LNCaP clone FGC (cell line): ENCODE results near the gene AKAP13.
"Not testable (repeated sequence)": the region's sequence is repeated elsewhere in the genome, so short reads cannot be mapped to it uniquely, and the experiment has no call there.

Experiments used
- DNase-seq: peaks from one replicate; pipeline ENCODE4 v3.0.0-alpha.2; 2011; ENCODE audit warnings: low read depth
- H3K4me3 ChIP-seq: 2 replicates; pipeline ENCODE4 v1.5.1; 2011; ENCODE audit warnings: mild to moderate bottlenecking, low read depth, low read length, control low read depth
- TF ChIP-seq, protein P1 (sequence below): IDR thresholded peaks from 2 replicates; pipeline ENCODE4 v1.5.1; 2012; ENCODE audit warnings: mild to moderate bottlenecking; ENCODE audit not compliant: control insufficient read depth, insufficient read depth; ENCODE audit errors: extremely low read depth

AKAP13 gene

GRCh38 chr15:85429522-85429921 lies 49.1 kb downstream of the AKAP13 start:
- TF ChIP-seq, protein P1, sequence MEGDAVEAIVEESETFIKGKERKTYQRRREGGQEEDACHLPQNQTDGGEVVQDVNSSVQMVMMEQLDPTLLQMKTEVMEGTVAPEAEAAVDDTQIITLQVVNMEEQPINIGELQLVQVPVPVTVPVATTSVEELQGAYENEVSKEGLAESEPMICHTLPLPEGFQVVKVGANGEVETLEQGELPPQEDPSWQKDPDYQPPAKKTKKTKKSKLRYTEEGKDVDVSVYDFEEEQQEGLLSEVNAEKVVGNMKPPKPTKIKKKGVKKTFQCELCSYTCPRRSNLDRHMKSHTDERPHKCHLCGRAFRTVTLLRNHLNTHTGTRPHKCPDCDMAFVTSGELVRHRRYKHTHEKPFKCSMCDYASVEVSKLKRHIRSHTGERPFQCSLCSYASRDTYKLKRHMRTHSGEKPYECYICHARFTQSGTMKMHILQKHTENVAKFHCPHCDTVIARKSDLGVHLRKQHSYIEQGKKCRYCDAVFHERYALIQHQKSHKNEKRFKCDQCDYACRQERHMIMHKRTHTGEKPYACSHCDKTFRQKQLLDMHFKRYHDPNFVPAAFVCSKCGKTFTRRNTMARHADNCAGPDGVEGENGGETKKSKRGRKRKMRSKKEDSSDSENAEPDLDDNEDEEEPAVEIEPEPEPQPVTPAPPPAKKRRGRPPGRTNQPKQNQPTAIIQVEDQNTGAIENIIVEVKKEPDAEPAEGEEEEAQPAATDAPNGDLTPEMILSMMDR: no peak
- DNase-seq: no peak
- no peak overlapping the region for H3K4me3 ChIP-seq

DNA sequence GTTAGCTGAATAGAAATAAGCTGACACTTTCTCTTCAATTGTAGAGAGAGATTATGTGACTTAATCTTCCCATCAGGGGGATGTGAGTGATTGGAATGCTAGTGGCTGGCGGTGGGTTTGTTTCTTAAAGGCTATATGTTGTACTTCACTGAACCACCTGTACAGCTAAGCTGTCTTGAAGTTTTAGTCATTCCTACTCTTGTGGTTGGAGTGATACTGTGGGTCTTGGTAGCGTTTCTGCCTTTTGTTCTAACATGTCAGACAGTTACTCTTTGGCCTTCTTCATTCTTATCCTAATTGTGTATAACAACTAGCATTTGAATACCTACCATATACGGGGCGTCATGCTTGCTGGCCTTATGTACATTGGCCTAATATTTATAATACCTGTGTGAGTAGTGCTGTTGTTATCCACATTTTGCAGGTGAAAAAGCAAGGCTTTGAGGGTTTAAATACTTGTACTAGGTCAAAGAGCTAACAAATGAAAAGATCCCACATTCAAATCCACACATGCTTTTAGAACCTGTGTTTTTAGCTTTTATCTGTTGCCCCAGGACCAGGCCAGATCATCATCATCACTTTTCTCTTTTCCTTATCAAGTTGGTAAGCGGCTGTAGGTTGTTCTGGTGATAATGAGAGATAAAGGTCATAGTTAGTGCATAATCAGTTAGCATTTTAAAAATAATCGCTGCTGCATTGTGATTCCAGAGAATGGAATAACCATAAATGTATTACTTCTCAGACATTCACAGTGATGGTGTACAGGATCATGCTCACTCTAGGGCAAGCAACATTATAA lies 50.2 kb downstream of the AKAP13 start:
- TF ChIP-seq, protein P1: no peak
- no peak for DNase-seq
- no peak overlapping the region for H3K4me3 ChIP-seq

GRCh38 chr15:85439996-85440395 lies 59.6 kb downstream of the AKAP13 start:
- TF ChIP-seq, protein P1: no peak
- no peak overlapping the region for H3K4me3 ChIP-seq
- DNase-seq: no peak

DNA sequence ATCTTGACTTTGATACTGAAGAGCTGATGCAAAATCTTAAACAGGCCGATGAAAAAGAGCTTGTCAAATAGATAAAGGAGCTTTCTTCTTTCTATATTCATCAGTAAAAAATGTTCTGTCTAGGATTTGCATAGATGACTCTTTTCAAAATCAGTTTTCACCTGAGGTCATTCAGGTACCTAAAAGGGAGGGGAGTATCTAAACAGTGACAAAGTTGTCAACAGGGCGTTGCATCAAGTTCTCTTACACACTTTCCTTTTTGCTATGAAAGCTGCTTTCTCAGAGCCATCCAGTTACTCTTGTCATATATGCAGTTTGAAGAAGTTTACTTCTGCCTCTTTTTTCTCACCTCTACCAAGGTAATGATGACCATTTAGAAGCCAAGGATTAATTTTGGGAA lies 60.0 kb downstream of the AKAP13 start:
- no peak for DNase-seq
- TF ChIP-seq, protein P1: no peak
- no peak overlapping the region for H3K4me3 ChIP-seq

- DNase-seq, H3K4me3 ChIP-seq: not testable (repeated sequence)
Measured at GRCh38 chr15:85441854-85442253, 61.5 kb downstream of the AKAP13 start.

- TF ChIP-seq, protein P1: no peak
- no peak for DNase-seq
- no peak overlapping the region for H3K4me3 ChIP-seq
Measured at GRCh38 chr15:85443046-85443445, 62.6 kb downstream of the AKAP13 start.

GRCh38 chr15:85443593-85444087 lies 63.2 kb downstream of the AKAP13 start:
- peak; percentile 77 for DNase-seq
- TF ChIP-seq, protein P1: no peak
- H3K4me3 ChIP-seq: no peak overlapping the region
